Skeletal muscle tissue (tissue), 4 donors: ENCODE results near the gene AMBN. TPM values are rescaled to one million over a fixed set of nuclear protein-coding genes. Genes with fewer than 3 reads are reported as not detected.

Source experiments
- H3K27ac ChIP-seq: one replicate; pipeline ENCODE4 v1.7.0; 2013; ENCODE audit warnings: mild to moderate bottlenecking, low read depth, low read length, inconsistent platforms
- H3K27me3 ChIP-seq, 3 donors: one replicate each; pipeline ENCODE4 v1.7.0; 2013; ENCODE audit warnings: low read length in 3 of 3; ENCODE audit not compliant: control insufficient read depth in 3 of 3, insufficient read depth in 3 of 3
- H3K36me3 ChIP-seq, 3 donors: one replicate each; pipeline ENCODE4 v1.7.0; 2013; ENCODE audit warnings: low read length in 3 of 3; ENCODE audit not compliant: control insufficient read depth in 3 of 3, insufficient read depth in 3 of 3
- H3K4me1 ChIP-seq, 3 donors: one replicate each; pipeline ENCODE4 v1.7.0; 2013; ENCODE audit warnings: low read length in 3 of 3, mild to moderate bottlenecking in 3 of 3; ENCODE audit not compliant: control insufficient read depth in 3 of 3, insufficient read depth in 3 of 3
- H3K4me3 ChIP-seq, 3 donors: one replicate each; pipeline ENCODE4 v1.7.0; 2013; ENCODE audit warnings: low read length in 3 of 3
- H3K9ac ChIP-seq, 3 donors: one replicate each; pipeline ENCODE4 v1.7.0; 2013; ENCODE audit warnings: low read length in 3 of 3, mild to moderate bottlenecking in 3 of 3, moderate library complexity in 2 of 3, low read depth in 1 of 3
- H3K9me3 ChIP-seq, 3 donors: one replicate each; pipeline ENCODE4 v1.7.0; 2013; ENCODE audit warnings: low read length in 3 of 3; ENCODE audit not compliant: control insufficient read depth in 3 of 3
- total RNA-seq: library from RNA; depleted of rRNA; stranded (reverse); fragments of >200 nt; gene quantifications from one replicate; pipeline ENCODE4 v1.2.3, GENCODE V29; 2014
- donor health status: Osteomylitis.

AMBN gene
- total RNA-seq, 1 donor from 2014 or later, result not detected

DNA sequence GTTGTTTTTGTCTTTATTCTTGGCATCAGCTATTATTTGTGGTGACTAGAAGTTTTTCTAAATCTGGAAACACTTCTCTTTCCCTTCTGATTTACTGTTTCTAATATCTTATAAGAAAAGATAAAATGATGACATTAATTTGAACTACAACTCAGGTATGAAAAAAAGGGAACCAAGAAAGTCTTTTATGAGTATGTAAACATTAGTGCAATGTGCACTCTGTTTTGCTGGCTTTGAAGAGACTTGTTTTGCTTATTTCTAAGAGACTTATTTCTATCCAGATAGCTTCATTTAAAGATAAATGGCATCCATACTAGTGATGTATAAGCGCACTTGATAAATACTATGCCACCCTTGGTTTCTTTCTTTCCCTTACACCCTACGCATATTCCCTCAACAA lies 10.1 kb upstream of the AMBN start:
- Histone ChIP-seq H3K4me1 (no peaks in the 10 kb centered on the region), H3K27ac (no peak overlapping the region), H3K9me3 (no peaks in the 10 kb centered on the region), H3K36me3 (no peaks in the 10 kb centered on the region), H3K9ac (no peak overlapping the region), H3K27me3 (no peaks in the 10 kb centered on the region), H3K4me3 (no peak overlapping the region)

DNA sequence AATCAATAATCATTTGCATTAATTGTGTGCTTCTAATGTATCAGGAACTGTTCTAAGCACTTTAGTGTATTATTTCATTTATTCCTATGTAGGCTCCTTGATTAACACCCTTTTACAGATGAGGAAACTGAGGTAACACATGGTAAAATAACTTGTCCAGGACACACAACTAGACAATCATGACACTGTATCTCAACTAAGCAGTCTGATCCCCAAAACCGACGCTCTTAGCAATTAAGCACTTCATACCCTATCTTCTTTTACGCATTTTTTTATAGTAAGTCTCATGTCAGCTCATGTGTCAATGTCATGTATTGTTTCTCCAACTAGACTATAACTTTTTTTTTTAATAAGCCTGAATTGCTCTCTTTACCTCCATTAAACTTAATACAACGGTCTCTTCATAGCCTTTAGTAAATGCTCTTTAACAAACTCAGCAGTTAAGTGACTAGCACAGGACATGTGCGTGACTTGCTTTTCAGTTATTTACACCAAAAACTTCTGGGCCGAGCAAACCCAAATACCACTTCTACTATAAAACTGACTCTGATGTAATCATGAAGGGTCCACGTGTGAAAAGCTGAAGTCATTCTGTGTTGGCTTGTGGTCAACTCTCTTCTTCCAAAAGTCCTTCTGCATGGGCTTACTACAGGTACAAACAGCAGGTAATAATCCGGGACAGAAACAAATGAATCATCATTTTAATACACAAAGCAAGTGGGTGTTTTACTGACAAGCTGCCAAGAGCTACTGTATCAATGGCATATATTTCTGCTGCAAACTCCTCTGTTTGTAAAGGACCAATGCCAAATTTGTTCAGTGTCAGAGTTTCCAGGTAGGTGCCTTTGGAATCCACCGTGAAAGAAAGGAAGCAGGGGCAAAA lies 7.9 kb upstream of the AMBN start:
- H3K9me3 ChIP-seq, result no peaks in the 10 kb centered on the region
- no peaks in the 10 kb centered on the region for H3K4me1 ChIP-seq
- no peak overlapping the region for H3K27ac ChIP-seq
- H3K4me3 ChIP-seq, result no peak overlapping the region
- H3K9ac ChIP-seq, result no peak overlapping the region
- no peaks in the 10 kb centered on the region for H3K36me3 ChIP-seq
- H3K27me3 ChIP-seq, result no peaks in the 10 kb centered on the region

DNA sequence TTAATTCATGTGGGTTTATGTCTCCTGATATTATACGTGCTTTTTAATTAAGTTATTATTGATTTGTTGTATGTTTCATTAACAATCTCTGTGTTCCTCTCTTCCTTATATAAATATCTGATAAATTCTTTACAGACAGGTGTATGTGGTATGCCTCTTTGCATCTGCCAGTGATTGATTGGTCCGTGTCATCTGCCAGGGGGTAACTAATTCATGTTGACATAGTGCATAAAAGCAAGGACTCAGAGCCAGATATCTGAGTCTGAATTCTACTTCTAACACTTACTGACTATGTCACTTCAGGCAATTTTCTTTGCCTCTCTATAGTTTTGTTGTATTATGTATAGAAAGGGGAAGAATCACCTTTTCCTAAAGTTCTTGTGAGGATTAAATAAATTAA lies 5.2 kb upstream of the AMBN start:
- no peak overlapping the region for H3K9ac ChIP-seq
- H3K36me3 ChIP-seq, result no peaks in the 10 kb centered on the region
- no peak overlapping the region for H3K27ac ChIP-seq
- no peaks in the 10 kb centered on the region for H3K9me3 ChIP-seq
- H3K4me1 ChIP-seq, result no peaks in the 10 kb centered on the region
- H3K27me3 ChIP-seq, result no peaks in the 10 kb centered on the region
- H3K4me3 ChIP-seq, result no peak overlapping the region

DNA sequence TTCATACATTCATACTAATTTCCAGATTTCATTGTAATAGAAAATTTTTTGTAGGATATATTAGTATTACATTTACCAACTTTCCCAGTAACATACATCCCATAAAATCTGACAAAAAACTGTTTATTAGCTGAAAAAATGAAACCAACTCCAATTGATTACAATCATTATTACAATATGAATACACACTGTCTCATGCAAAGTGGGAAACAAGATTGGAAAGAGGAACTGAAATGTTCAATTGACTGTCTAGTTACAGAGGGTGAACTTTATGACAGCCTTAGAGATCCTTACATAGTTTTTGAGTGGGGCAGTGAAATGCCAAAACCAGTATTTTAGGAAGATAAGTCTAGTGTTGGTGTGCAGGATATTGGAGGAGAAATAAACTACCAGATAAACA lies 2.3 kb upstream of the AMBN start:
- H3K4me1 ChIP-seq, result no peaks in the 10 kb centered on the region
- no peak overlapping the region for H3K4me3 ChIP-seq
- no peaks in the 10 kb centered on the region for H3K36me3 ChIP-seq

DNA sequence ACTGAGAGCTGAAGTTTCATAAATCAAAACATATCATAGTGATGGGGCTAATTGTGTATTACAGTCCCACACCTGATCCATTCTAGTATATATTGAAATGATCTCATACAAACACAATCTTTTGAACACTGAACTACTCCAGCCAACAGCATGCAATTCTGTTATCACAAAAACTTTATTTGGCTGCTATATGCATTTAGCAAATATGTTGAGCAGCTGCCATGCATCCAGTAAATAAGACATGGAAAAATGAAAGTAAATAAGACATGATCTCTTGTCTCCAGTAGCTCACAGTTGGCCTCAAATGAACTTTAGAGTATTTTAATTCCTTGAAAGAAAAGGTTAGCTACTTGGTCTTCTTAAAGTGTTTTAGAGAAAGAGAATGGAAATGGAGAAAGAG lies 2.1 kb downstream of the AMBN start:
- no peaks in the 10 kb centered on the region for H3K36me3 ChIP-seq
- no peak overlapping the region for H3K4me3 ChIP-seq
- no peaks in the 10 kb centered on the region for H3K27me3 ChIP-seq
- H3K9me3 ChIP-seq, result no peaks in the 10 kb centered on the region
- no peak overlapping the region for H3K27ac ChIP-seq
- no peak overlapping the region for H3K9ac ChIP-seq
- H3K4me1 ChIP-seq, result no peaks in the 10 kb centered on the region

More for the DNA sequence above, 2.3 kb upstream of the AMBN start:
- H3K9ac ChIP-seq, result no peak overlapping the region
- H3K27me3 ChIP-seq, result no peaks in the 10 kb centered on the region
- no peak overlapping the region for H3K27ac ChIP-seq
- H3K9me3 ChIP-seq, result no peaks in the 10 kb centered on the region

DNA sequence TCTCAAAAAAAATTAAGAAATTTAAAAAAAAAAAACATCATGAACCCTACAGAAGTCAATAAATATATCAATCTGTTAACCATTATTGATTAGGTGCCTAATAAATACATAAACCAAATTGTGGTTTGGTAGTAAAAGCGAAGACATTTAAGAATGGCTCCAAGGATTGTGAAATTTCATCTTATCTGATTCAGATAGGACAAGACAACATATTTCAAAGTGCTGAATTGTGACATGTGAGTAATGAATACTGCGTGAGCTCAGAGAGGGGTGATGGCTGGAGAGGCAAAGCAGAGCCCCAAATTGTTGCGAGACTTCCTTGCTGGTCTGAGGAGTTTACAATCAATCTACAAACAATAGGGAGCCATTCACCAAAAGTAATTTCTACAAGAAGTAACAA lies 8.2 kb downstream of the AMBN start:
- Histone ChIP-seq H3K4me1 (no peaks in the 10 kb centered on the region), H3K4me3 (no peak overlapping the region), H3K27ac (no peak overlapping the region), H3K36me3 (no peaks in the 10 kb centered on the region), H3K9ac (no peak overlapping the region), H3K27me3 (no peaks in the 10 kb centered on the region), H3K9me3 (no peaks in the 10 kb centered on the region)

DNA sequence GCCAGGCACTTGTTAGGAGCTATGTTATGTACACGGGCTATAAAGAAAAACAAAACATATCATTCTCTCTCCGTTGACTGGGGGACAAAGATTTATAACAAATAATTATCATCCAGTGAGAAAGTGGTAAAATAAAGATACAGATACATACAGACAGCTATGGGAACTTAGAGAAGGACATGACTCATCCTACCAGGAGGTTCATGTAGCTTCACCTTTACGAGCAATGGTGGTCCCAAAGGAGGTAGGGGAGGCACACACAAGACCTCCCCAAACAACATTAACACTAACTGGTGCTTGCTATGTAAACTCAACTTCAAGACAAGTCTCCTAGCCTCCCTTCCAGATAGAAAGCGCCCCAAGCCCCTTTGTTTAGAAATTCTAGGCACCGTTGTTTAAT lies 8.9 kb downstream of the AMBN start:
- Histone ChIP-seq H3K27ac (no peak overlapping the region), H3K36me3 (no peaks in the 10 kb centered on the region), H3K9ac (no peak overlapping the region), H3K27me3 (no peaks in the 10 kb centered on the region), H3K4me1 (no peaks in the 10 kb centered on the region), H3K4me3 (no peak overlapping the region), H3K9me3 (no peaks in the 10 kb centered on the region)

DNA sequence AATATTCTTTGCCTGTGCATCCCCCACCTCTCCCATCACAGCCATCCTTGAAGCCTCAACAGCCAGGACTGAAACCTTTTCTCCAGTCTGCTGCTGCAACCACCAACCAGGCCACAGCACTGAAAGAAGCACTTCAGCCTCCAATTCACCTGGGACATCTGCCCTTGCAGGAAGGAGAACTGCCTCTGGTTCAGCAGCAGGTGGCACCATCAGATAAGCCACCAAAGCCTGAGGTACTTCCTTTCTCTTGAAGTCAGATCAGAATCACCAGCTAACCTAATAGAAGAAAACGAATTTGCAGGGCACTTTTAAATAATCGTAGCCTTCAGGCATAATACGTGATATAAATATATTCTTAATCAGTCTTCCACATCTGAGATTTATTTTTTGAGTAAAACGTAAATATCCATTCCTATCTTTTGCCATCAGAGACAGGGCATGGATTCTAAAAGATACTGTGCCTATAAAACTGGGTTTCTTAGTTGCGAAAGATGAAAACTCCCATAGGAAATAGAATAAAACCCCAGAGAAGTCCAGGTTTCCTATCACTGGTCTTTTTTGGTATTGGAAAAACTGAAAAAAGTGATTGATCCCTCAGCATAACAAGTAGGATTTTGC lies 9.5 kb downstream of the AMBN start:
- H3K36me3 ChIP-seq, result no peaks in the 10 kb centered on the region
- no peaks in the 10 kb centered on the region for H3K4me1 ChIP-seq
- H3K27ac ChIP-seq, result no peak overlapping the region
- H3K9me3 ChIP-seq, result no peaks in the 10 kb centered on the region
- H3K4me3 ChIP-seq, result no peak overlapping the region
- H3K27me3 ChIP-seq, result no peaks in the 10 kb centered on the region
- H3K9ac ChIP-seq, result peak overlapping the region in 1 of 3 donors; percentile 45

DNA sequence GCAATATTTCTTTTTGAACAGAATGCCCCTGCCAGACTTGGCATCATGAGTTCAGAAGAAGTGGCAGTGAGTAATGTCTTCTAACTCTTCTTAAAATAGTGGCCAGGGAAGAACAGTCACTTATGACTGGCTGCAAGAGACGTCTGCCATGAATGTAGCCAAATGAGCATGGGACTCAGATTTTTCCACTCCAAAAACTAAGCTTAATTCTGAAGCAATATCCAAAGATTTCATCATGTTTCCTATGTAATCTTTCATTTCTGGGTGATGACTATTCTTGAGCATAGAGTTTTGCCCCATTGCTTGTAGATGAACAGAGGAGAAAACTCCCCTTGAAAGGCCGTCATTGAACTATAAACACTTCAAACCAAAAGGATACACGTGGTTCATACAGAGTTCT lies 11.8 kb downstream of the AMBN start:
- Histone ChIP-seq H3K4me1 (no peaks in the 10 kb centered on the region), H3K27me3 (no peaks in the 10 kb centered on the region)

DNA sequence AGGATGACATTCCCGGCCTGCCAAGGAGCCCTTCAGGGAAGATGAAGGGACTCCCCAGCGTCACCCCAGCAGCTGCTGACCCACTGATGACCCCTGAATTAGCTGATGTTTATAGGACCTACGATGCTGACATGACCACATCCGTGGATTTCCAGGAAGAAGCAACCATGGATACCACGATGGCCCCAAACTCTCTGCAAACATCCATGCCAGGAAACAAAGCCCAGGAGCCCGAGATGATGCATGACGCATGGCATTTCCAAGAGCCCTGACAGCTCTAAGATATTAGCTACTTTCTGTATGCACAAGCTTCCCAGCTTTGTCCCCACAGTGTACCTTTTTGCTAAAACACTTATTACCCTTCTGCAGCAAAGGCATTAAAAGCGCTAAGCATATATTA lies 14.4 kb downstream of the AMBN start:
- no peaks in the 10 kb centered on the region for H3K36me3 ChIP-seq
- no peaks in the 10 kb centered on the region for H3K4me1 ChIP-seq
- H3K27ac ChIP-seq, result no peak overlapping the region
- no peaks in the 10 kb centered on the region for H3K9me3 ChIP-seq
- no peak overlapping the region for H3K9ac ChIP-seq
- no peak overlapping the region for H3K4me3 ChIP-seq
- H3K27me3 ChIP-seq, result no peaks in the 10 kb centered on the region

More for the DNA sequence above, 11.8 kb downstream of the AMBN start:
- no peaks in the 10 kb centered on the region for H3K36me3 ChIP-seq
- no peak overlapping the region for H3K9ac ChIP-seq
- H3K4me3 ChIP-seq, result no peak overlapping the region
- no peaks in the 10 kb centered on the region for H3K9me3 ChIP-seq
- H3K27ac ChIP-seq, result no peak overlapping the region
